Panc1 (cell line): ENCODE measurements around the gene CRYM. TPM values are rescaled to one million over a fixed set of nuclear protein-coding genes. Genes with fewer than 3 reads are reported as not detected.
"Not testable (repeated sequence)": the region's sequence is repeated elsewhere in the genome, so short reads cannot be mapped to it uniquely, and the experiment has no call there.

Experiments used
- ATAC-seq: fragments of 200-7000 bp; cut with Tn5 transposase; 2 replicates; pipeline ENCODE4 v1.9.1; 2020; ENCODE audit warnings: mild to moderate bottlenecking, moderate library complexity
- BruUV-seq: library from RNA; stranded (reverse); fragments of 400-500 nt; replicated peaks from 2 replicates; lab custom pipeline; 2021; lab: Mats Ljungman, UMichigan
- CTCF ChIA-PET: fragments of 300-600 bp; sonication (Branson Sonifier 250); formaldehyde crosslinking; loops from one replicate; lab custom pipeline; 2022; ENCODE audit warnings: antibody characterized with exemption; lab: Charles Lee
- POLR2A ChIA-PET: fragments of 300-600 bp; sonication (Branson Sonifier 250); formaldehyde crosslinking; loops from one replicate; lab custom pipeline; 2022; ENCODE audit warnings: antibody characterized with exemption; lab: Charles Lee
- DNase-seq: peaks from one replicate; pipeline ENCODE4 v3.0.0-alpha.2; 2010; ENCODE audit warnings: low read depth, low spot score
- H3K27ac ChIP-seq: 2 replicates; pipeline ENCODE4 v1.5.1; 2011; ENCODE audit warnings: mild to moderate bottlenecking, low read length, inconsistent platforms
- H3K27me3 ChIP-seq: fragments of 200-500 bp; sonication (Bioruptor generic); 2 replicates; pipeline ENCODE4 v1.6.0; 2014; ENCODE audit warnings: low read length, inconsistent platforms; ENCODE audit not compliant: control insufficient read depth, insufficient read depth
- H3K36me3 ChIP-seq: fragments of 200-500 bp; sonication (Bioruptor generic); 2 replicates; pipeline ENCODE4 v1.5.1; 2014; ENCODE audit warnings: inconsistent platforms, mild to moderate bottlenecking, low read length, moderate library complexity; ENCODE audit not compliant: control insufficient read depth, insufficient read depth
- H3K4me1 ChIP-seq: 2 replicates; pipeline ENCODE4 v1.5.1; 2011; ENCODE audit warnings: inconsistent platforms, mild to moderate bottlenecking, low read length, moderate library complexity; ENCODE audit not compliant: control insufficient read depth, insufficient read depth
- H3K4me3 ChIP-seq, 2 experiments: 2 replicates each; pipeline ENCODE4 v1.5.1; 2011 to 2012; ENCODE audit warnings: low read depth in 2 of 2, low read length in 2 of 2, mild to moderate bottlenecking in 2 of 2, inconsistent platforms in 1 of 2, moderate library complexity in 1 of 2
- H3K9me3 ChIP-seq: fragments of 200-500 bp; sonication (Bioruptor generic); 2 replicates; pipeline ENCODE4 v1.5.1; 2014; ENCODE audit warnings: low read depth, mild to moderate bottlenecking, inconsistent platforms, low read length, moderate library complexity; ENCODE audit not compliant: control insufficient read depth, insufficient read depth
- CTCF ChIP-seq: fragments of 450-650 bp; IDR thresholded peaks from 2 replicates; pipeline ENCODE4 v1.5.1; 2017; ENCODE audit warnings: mild to moderate bottlenecking
- POLR2AphosphoS5 ChIP-seq: IDR thresholded peaks from 2 replicates; pipeline ENCODE4 v1.6.1; 2012; ENCODE audit warnings: mild to moderate bottlenecking, low read depth, low read length, moderate library complexity
- REST ChIP-seq, 2 experiments: IDR thresholded peaks; 2 replicates each; pipeline ENCODE4 v1.6.1; 2011 to 2012; ENCODE audit warnings: low read depth in 2 of 2, control low read depth in 1 of 2, low read length in 1 of 2, mild to moderate bottlenecking in 1 of 2, moderate library complexity in 1 of 2; ENCODE audit not compliant: insufficient read depth in 1 of 2
- SIN3A ChIP-seq: IDR thresholded peaks from 2 replicates; pipeline ENCODE4 v1.6.1; 2012; ENCODE audit warnings: low read depth, mild to moderate bottlenecking, low read length, moderate library complexity, borderline replicate concordance; ENCODE audit not compliant: insufficient read depth
- TCF7L2 ChIP-seq: IDR thresholded peaks from 2 replicates; pipeline ENCODE4 v1.6.1; 2011; ENCODE audit warnings: mild to moderate bottlenecking, low read depth, low read length, inconsistent platforms
- in situ Hi-C: cut with HindIII; loops from 2 replicates; pipeline ENCODE4 v1.10.0; 2016; ENCODE audit warnings: low sequenced_read_pairs, low pct_unique_long_range_greater_than_20kb
- intact Hi-C: fragments of 100-400 bp; cut with micrococcal nuclease; formaldehyde crosslinking; loops from one replicate; pipeline ENCODE4 v1.10.0; 2022; ENCODE audit not compliant: unreplicated experiment
- total RNA-seq: library from RNA; stranded (reverse); gene quantifications from one replicate; pipeline ENCODE4 v1.2.1, GENCODE V29; 2021; ENCODE audit not compliant: unreplicated experiment

Gene CRYM
- total RNA-seq, 1 experiment from 2014 or later = 0.41 TPM

- no peak overlapping the region for H3K27ac ChIP-seq
- no peak for TF ChIP-seq REST (IDR thresholded peaks at IDR 0.05; ENCODE audit: insufficient read depth in 1 of 2, low read depth in 2 of 2, low read length in 1 of 2)
- TF ChIP-seq POLR2AphosphoS5 = no peak
- no peak for TF ChIP-seq SIN3A
- no peak for TF ChIP-seq TCF7L2
- TF ChIP-seq CTCF = no peak
- CTCF ChIA-PET = no interaction called here
- H3K27me3 ChIP-seq = peaks cover 13% of the 10 kb centered on the region; the same call in 1 of the 2 replicates
- H3K36me3 ChIP-seq = no peaks in the 10 kb centered on the region
- H3K4me1 ChIP-seq = no peaks in the 10 kb centered on the region
- intact Hi-C loops (no loop called here), in situ Hi-C loops (no loop called here)
- no peak overlapping the region for H3K4me3 ChIP-seq
- BruUV-seq = no TSS peak
- DNase-seq (no peak), ATAC-seq (no peak)
- H3K9me3 ChIP-seq = no peaks in the 10 kb centered on the region
- POLR2A ChIA-PET = no interaction called here
Observed at GRCh38 chr16:21250072-21250923, 27.8 kb downstream of the CRYM start.

GRCh38 chr16:21248179-21248578 lies 29.9 kb downstream of the CRYM start:
- H3K9me3 ChIP-seq, POLR2A ChIA-PET, H3K4me3 ChIP-seq, H3K4me1 ChIP-seq, H3K27ac ChIP-seq, BruUV-seq, H3K36me3 ChIP-seq, CTCF ChIA-PET, DNase-seq, ATAC-seq, intact Hi-C loops, in situ Hi-C loops: not testable (repeated sequence)
- peaks cover 11% of the 10 kb centered on the region; the same call in 1 of the 2 replicates for H3K27me3 ChIP-seq
